HG03558 (cell line): ENCODE measurements around the gene CSMD2.
"Not testable (repeated sequence)": the region's sequence is repeated elsewhere in the genome, so short reads cannot be mapped to it uniquely, and the experiment has no call there.

Source experiments
- ATAC-seq: cut with Tn5 transposase; IDR thresholded peaks from one replicate; pipeline ENCODE4 v1.9.1; 2021; ENCODE audit warnings: moderate number of reproducible peaks; ENCODE audit not compliant: unreplicated experiment; ENCODE audit errors: extremely low read depth

The CSMD2 gene

GRCh38 chr1:34122080-34122932, 42.7 kb downstream of the CSMD2 start:
- ATAC-seq = no peak

GRCh38 chr1:34115233-34115632, 49.8 kb downstream of the CSMD2 start:
- ATAC-seq = no peak

GRCh38 chr1:34113887-34114286, 51.1 kb downstream of the CSMD2 start:
- ATAC-seq = no peak

- ATAC-seq = no peak
Measured at GRCh38 chr1:34113362-34113761, 51.7 kb downstream of the CSMD2 start.

GRCh38 chr1:34108711-34109110, 56.3 kb downstream of the CSMD2 start:
- ATAC-seq = no peak

GRCh38 chr1:34108269-34108668, 56.8 kb downstream of the CSMD2 start:
- ATAC-seq = no peak

GRCh38 chr1:34101151-34101550, 63.9 kb downstream of the CSMD2 start:
- ATAC-seq = no peak

- no peak for ATAC-seq
Measured at GRCh38 chr1:34100332-34100731, 64.7 kb downstream of the CSMD2 start.

- not testable (repeated sequence) for ATAC-seq
Measured at GRCh38 chr1:34092399-34092798, 72.6 kb downstream of the CSMD2 start.

- ATAC-seq = no peak
Measured at GRCh38 chr1:34089731-34090130, 75.3 kb downstream of the CSMD2 start.

- ATAC-seq = no peak
Measured at GRCh38 chr1:34087986-34088385, 77.0 kb downstream of the CSMD2 start.

GRCh38 chr1:34086561-34086960, 78.5 kb downstream of the CSMD2 start:
- no peak for ATAC-seq

GRCh38 chr1:34083974-34084373, 81.1 kb downstream of the CSMD2 start:
- no peak for ATAC-seq

- ATAC-seq = not testable (repeated sequence)
Measured at GRCh38 chr1:34082085-34082670, 82.9 kb downstream of the CSMD2 start.

- ATAC-seq = no peak
Measured at GRCh38 chr1:34078383-34078782, 86.6 kb downstream of the CSMD2 start.

- no peak for ATAC-seq
Measured at GRCh38 chr1:34075576-34075975, 89.5 kb downstream of the CSMD2 start.

GRCh38 chr1:34073028-34073695, 91.9 kb downstream of the CSMD2 start:
- ATAC-seq = no peak

- no peak for ATAC-seq
Measured at GRCh38 chr1:34070201-34070836, 94.7 kb downstream of the CSMD2 start.

GRCh38 chr1:34066981-34067603, 97.9 kb downstream of the CSMD2 start:
- ATAC-seq = no peak

- ATAC-seq = no peak
Measured at GRCh38 chr1:34066166-34066565, 98.9 kb downstream of the CSMD2 start.
